ENCODE measurements around the gene GSC2.

The GSC2 gene

GRCh38 chr22:19105867-19106802 is 44.0 kb downstream of the GSC2 start:
- H3K27ac Mint-ChIP-seq, result no peak overlapping the region
- DNase-seq (no peak), ATAC-seq (replicated peaks) (peak; percentile 48 to 64)
- no peaks in the 10 kb centered on the region for H3K27me3 Mint-ChIP-seq
- H3K9me3 Mint-ChIP-seq, result no peaks in the 10 kb centered on the region
- H3K4me3 Mint-ChIP-seq, result no peak overlapping the region
- H3K36me3 Mint-ChIP-seq, result peaks cover 12 to 17% of the 10 kb centered on the region in 2 donors
- peaks cover 34 to 57% of the 10 kb centered on the region in 2 donors for H3K4me1 Mint-ChIP-seq

DNA sequence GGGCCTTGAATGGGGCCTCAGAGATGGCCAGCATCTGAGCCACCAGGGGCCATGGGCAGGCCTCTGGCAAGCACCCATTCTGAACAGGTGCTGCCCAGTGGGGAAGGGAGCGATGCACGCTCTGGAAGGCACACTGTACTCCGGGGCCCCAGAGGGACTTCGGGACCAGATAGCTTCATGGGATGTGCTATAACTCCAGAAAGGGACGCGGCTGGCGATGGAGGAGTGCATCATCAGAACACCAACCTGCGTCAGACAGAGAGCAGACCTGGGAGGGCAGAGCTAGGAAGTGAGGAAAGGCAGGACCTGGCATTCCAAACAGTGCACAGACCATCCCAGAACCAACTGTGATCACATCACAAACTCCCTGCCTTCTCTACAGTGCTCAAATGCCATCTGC is 44.6 kb downstream of the GSC2 start:
- Mint-ChIP-seq H3K27me3 (no peaks in the 10 kb centered on the region), H3K27ac (peak overlapping the region; percentile 42), H3K4me3 (no peak overlapping the region), H3K4me1 (peaks cover 31 to 51% of the 10 kb centered on the region in 2 donors), H3K9me3 (no peaks in the 10 kb centered on the region), H3K36me3 (peaks cover 12 to 17% of the 10 kb centered on the region in 2 donors)
- ATAC-seq (replicated peaks) (no peak), DNase-seq (no peak)

- no peak for ATAC-seq (replicated peaks)
- H3K9me3 Mint-ChIP-seq, result no peaks in the 10 kb centered on the region
- no peak for DNase-seq
- H3K27me3 Mint-ChIP-seq, result no peaks in the 10 kb centered on the region
- peaks cover 20 to 43% of the 10 kb centered on the region in 2 donors for H3K4me1 Mint-ChIP-seq
- peak overlapping the region; percentile 47 for H3K27ac Mint-ChIP-seq
- H3K4me3 Mint-ChIP-seq, result no peak overlapping the region
- H3K36me3 Mint-ChIP-seq, result peaks cover 12 to 21% of the 10 kb centered on the region in 2 donors
Measured at GRCh38 chr22:19103880-19104821, 45.9 kb downstream of the GSC2 start.

GRCh38 chr22:19098157-19098556 is 51.9 kb downstream of the GSC2 start:
- Mint-ChIP-seq H3K27ac (no peak overlapping the region), H3K4me3 (no peak overlapping the region), H3K4me1 (peaks cover 9 to 23% of the 10 kb centered on the region in 2 donors), H3K9me3 (no peaks in the 10 kb centered on the region), H3K36me3 (peaks cover 9 to 22% of the 10 kb centered on the region in 2 donors), H3K27me3 (no peaks in the 10 kb centered on the region)
- ATAC-seq (replicated peaks), result no peak
- no peak for DNase-seq

DNA sequence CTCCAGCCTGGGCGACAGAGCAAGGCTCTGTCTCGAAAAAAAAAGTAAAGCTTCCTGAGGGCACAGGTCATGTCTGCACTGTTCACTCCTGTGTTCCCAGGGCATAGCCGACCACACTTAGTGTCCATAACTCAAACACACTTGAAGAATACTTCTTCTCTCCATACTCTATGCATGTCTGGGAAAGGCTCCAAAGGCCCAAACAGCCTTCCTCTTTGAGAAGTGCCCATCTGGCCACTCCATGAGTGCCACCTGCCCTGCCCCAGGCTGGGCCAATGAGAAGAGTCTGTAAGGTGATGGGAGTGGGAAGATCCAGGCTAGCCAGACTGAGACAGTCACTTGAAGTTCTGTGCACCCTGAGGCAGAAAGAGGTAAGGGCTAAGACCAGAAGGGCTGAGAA is 52.6 kb downstream of the GSC2 start:
- Mint-ChIP-seq H3K4me3 (no peak overlapping the region), H3K27me3 (no peaks in the 10 kb centered on the region), H3K9me3 (no peaks in the 10 kb centered on the region), H3K36me3 (peaks cover 11 to 26% of the 10 kb centered on the region in 2 donors), H3K27ac (peak overlapping the region; percentile 47), H3K4me1 (peaks cover 10 to 29% of the 10 kb centered on the region in 2 donors)
- ATAC-seq (replicated peaks), result no peak
- DNase-seq, result no peak

Measured in stimulated activated naive B cell treated with anti-CD40 and anti-IgM and Interleukin-4, amounts not matched to agents 10 μg/mL and 1 μg/mL and 100 μg/mL, for 72 hours (primary cell).